ENCODE data around the gene C4orf50. TPM values are rescaled to one million over a fixed set of nuclear protein-coding genes. Genes with fewer than 3 reads are reported as not detected.

The C4orf50 gene
- total RNA-seq, 4 donors from 2014 or later: 0.14 to 4.9 (median 0.32) TPM; not detected in 1

GRCh38 chr4:5940470-5941203 is 77.6 kb downstream of the C4orf50 start:
- H3K9me3 ChIP-seq: no peaks in the 10 kb centered on the region
- WGBS, 2 donors (ENCODE audit: low coverage in 1 of 2): 20 to 28% methylated on average over 2 to 3 of the region's 3 CpGs
- no peak for TF ChIP-seq POLR2AphosphoS5 (IDR thresholded peaks at IDR 0.05)
- TF ChIP-seq, protein P1, sequence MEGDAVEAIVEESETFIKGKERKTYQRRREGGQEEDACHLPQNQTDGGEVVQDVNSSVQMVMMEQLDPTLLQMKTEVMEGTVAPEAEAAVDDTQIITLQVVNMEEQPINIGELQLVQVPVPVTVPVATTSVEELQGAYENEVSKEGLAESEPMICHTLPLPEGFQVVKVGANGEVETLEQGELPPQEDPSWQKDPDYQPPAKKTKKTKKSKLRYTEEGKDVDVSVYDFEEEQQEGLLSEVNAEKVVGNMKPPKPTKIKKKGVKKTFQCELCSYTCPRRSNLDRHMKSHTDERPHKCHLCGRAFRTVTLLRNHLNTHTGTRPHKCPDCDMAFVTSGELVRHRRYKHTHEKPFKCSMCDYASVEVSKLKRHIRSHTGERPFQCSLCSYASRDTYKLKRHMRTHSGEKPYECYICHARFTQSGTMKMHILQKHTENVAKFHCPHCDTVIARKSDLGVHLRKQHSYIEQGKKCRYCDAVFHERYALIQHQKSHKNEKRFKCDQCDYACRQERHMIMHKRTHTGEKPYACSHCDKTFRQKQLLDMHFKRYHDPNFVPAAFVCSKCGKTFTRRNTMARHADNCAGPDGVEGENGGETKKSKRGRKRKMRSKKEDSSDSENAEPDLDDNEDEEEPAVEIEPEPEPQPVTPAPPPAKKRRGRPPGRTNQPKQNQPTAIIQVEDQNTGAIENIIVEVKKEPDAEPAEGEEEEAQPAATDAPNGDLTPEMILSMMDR (IDR thresholded peaks at IDR 0.05): no peak
- no peak for TF ChIP-seq POLR2A (IDR thresholded peaks at IDR 0.05)
- no peak for TF ChIP-seq EP300 (IDR thresholded peaks at IDR 0.05; ENCODE audit: low read depth)
- H3K4me1 ChIP-seq: no peaks in the 10 kb centered on the region
- H3K36me3 ChIP-seq: no peaks in the 10 kb centered on the region
- no peak overlapping the region for H3K27ac ChIP-seq
- H3K4me3 ChIP-seq: no peak overlapping the region
- in situ Hi-C loops (cut with MboI; ENCODE audit: low pct_ligation_motif_present in 1 of 4, low pct_unique_long_range_greater_than_20kb in 1 of 4, low sequenced_read_pairs in 3 of 4): no loop called here
- intact Hi-C loops (cut with DNase I; ENCODE audit: low total_unique reads): no loop called here
- DNase-seq: no peak
- peaks cover 9% of the 10 kb centered on the region for H3K27me3 ChIP-seq

DNA sequence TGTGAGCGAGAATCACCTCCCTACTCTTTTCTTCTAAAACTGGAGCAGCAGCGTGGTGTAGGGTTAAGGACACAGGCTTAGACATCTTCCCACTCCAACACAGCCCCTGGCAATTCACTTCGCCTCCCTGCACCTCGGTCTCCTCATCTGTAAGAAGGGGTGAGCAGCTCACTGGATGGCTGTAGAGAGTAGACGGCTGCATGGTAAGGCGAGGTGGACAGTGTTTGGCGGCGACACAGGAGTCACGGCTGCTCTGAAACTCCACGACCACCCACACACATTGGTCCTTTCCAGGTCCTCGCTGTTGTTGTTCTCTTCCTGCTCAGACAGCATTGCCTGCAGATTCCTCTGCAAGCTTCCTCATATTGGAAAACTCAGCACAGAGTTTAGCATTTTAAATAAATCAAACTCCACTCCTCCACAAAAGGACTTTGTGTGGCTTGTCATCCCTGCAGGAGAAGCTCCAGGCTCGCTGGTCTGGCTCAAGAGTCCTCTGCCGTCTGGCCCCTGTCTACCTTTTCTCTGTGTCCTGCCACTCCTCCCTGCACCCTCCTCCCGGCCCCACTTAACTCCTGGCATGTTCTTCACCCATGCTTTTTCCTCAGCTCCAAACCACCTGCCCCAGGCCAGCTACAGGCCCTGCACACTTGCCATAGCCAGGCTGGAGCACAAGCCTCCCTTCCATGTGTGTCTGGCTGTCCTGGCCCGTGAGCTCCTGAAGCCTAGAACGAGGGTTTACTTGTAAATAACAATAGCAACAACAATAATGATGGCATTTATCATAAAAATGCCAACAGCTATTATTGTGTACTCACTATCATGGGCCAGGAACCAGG is 84.0 kb downstream of the C4orf50 start:
- no peak overlapping the region for H3K27ac ChIP-seq
- H3K4me1 ChIP-seq: no peaks in the 10 kb centered on the region
- intact Hi-C loops (cut with DNase I; ENCODE audit: low total_unique reads) (no loop called here), in situ Hi-C loops (cut with MboI; ENCODE audit: low pct_ligation_motif_present in 1 of 4, low pct_unique_long_range_greater_than_20kb in 1 of 4, low sequenced_read_pairs in 3 of 4) (no loop called here)
- H3K9me3 ChIP-seq: no peaks in the 10 kb centered on the region
- 51 to 56% methylated on average over 9 to 16 of the region's 16 CpGs for WGBS, 2 donors (ENCODE audit: low coverage in 1 of 2)
- TF ChIP-seq, protein P1 (IDR thresholded peaks at IDR 0.05): no peak
- no peak for TF ChIP-seq POLR2A (IDR thresholded peaks at IDR 0.05)
- no peak for TF ChIP-seq EP300 (IDR thresholded peaks at IDR 0.05; ENCODE audit: low read depth)
- no peak for TF ChIP-seq POLR2AphosphoS5 (IDR thresholded peaks at IDR 0.05)
- no peaks in the 10 kb centered on the region for H3K36me3 ChIP-seq
- peaks cover 25% of the 10 kb centered on the region for H3K27me3 ChIP-seq
- DNase-seq: no peak
- no peak overlapping the region for H3K4me3 ChIP-seq

DNA sequence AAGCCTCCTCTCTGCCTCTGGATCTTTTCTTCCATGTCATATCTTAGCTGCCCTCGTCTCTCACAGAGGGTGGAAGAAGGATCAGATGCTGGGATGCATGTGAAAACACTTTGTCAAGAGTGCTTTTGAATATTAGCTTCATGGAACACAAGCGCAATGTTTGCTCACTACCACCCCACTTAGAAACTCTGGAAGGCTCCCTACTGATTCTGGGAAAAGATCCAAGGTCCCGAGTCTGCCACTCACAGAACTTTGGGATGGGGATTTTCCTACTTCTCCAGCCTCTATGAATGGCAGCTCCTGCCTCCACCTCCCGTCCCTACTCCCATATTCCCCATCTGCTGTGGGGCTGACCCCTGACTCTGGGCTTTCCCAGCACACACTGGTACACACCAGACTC is 85.1 kb downstream of the C4orf50 start:
- Histone ChIP-seq H3K36me3 (no peaks in the 10 kb centered on the region), H3K4me1 (no peaks in the 10 kb centered on the region), H3K4me3 (no peak overlapping the region), H3K27me3 (peaks cover 25% of the 10 kb centered on the region), H3K27ac (no peak overlapping the region), H3K9me3 (no peaks in the 10 kb centered on the region)
- in situ Hi-C loops (cut with MboI; ENCODE audit: low pct_ligation_motif_present in 1 of 4, low pct_unique_long_range_greater_than_20kb in 1 of 4, low sequenced_read_pairs in 3 of 4): no loop called here
- TF ChIP-seq EP300 (IDR thresholded peaks at IDR 0.05; ENCODE audit: low read depth): no peak
- TF ChIP-seq, protein P1 (IDR thresholded peaks at IDR 0.05): no peak
- no peak for TF ChIP-seq POLR2A (IDR thresholded peaks at IDR 0.05)
- no peak for TF ChIP-seq POLR2AphosphoS5 (IDR thresholded peaks at IDR 0.05)
- intact Hi-C loops (cut with DNase I; ENCODE audit: low total_unique reads): no loop called here
- no peak for DNase-seq
- 17 to 39% methylated on average over 1 to 4 of the region's 4 CpGs for WGBS, 2 donors (ENCODE audit: low coverage in 1 of 2)

DNA sequence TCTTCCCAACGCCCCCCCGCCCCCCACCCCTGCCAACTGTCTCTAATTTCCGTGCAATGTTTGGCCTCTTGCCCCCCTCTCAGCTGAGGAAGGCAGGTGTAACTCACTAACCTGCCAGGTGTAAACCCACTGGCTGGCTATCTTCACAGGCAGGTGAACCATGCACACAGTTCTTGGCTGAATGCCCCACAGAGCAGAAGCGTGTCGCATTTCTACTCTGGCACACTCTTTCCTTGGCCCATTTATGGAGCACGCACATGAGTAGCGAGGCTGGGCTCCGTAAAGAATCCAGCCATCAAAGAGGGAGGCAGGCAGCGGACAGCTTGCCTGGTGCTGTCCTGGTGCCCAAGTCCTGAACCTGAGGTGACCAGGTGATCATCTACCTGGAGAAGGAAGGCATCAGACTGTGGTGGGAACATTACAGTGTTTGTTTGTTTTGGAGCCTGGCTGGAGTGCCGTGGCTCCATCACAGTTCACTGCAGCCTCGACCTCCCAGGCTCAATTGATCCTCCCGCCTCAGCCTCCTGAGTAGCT is 86.1 kb downstream of the C4orf50 start:
- TF ChIP-seq POLR2A (IDR thresholded peaks at IDR 0.05) (no peak), POLR2AphosphoS5 (IDR thresholded peaks at IDR 0.05) (no peak), EP300 (IDR thresholded peaks at IDR 0.05; ENCODE audit: low read depth) (no peak)
- TF ChIP-seq, protein P1 (IDR thresholded peaks at IDR 0.05): no peak
- intact Hi-C loops (cut with DNase I; ENCODE audit: low total_unique reads) (no loop called here), in situ Hi-C loops (cut with MboI; ENCODE audit: low pct_ligation_motif_present in 1 of 4, low pct_unique_long_range_greater_than_20kb in 1 of 4, low sequenced_read_pairs in 3 of 4) (no loop called here)
- Histone ChIP-seq H3K27me3 (peaks cover 25% of the 10 kb centered on the region), H3K36me3 (no peaks in the 10 kb centered on the region), H3K4me3 (no peak overlapping the region), H3K9me3 (no peaks in the 10 kb centered on the region), H3K4me1 (no peaks in the 10 kb centered on the region), H3K27ac (no peak overlapping the region)
- 59% methylated on average over 12 of the region's 12 CpGs; no CpG with 5 or more reads in 1 of the 2 donors for WGBS, 2 donors (ENCODE audit: low coverage in 1 of 2)
- DNase-seq: no peak
